ENCODE data around the gene POLG. TPM values are rescaled to one million over a fixed set of nuclear protein-coding genes. Genes with fewer than 3 reads are reported as not detected.
A peak's percentile ranks its signal among the peaks of the same experiment; 100 is the strongest.

Gene POLG
- total RNA-seq, 1 donor from 2014 or later, result 69.3 TPM

DNA sequence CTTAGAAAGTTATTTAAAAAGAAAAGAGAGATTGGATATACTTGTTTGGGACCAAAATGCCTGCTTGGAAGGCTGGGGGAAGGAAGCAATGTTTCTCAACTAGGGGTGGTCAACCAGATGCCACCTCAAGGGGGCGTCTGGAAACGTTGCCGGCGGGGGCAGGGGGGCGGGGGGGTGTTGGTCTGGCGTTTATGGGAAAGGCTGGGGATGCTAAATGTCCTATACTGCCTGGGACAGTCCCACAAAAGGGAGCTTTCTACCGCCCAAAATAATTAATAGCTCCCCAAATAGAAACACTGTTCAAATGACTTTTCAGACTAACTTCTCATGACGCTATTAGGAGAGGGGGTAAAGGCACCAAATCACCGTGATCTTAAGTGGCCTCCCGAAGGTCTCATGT is 2.2 kb downstream of the POLG start:
- Mint-ChIP-seq H3K27ac (no peak overlapping the region), H3K9me3 (ENCODE audit: low read depth) (no peaks in the 10 kb centered on the region), H3K36me3 (ENCODE audit: insufficient read depth) (peaks cover 14% of the 10 kb centered on the region), H3K4me3 (ENCODE audit: low read depth) (peak overlapping the region; percentile 45), H3K4me1 (ENCODE audit: low read depth) (peaks cover 16% of the 10 kb centered on the region), H3K27me3 (peaks cover 12% of the 10 kb centered on the region)
- no peak for DNase-seq (ENCODE audit: low spot score, unreplicated experiment)
- TF ChIP-seq, protein P1, sequence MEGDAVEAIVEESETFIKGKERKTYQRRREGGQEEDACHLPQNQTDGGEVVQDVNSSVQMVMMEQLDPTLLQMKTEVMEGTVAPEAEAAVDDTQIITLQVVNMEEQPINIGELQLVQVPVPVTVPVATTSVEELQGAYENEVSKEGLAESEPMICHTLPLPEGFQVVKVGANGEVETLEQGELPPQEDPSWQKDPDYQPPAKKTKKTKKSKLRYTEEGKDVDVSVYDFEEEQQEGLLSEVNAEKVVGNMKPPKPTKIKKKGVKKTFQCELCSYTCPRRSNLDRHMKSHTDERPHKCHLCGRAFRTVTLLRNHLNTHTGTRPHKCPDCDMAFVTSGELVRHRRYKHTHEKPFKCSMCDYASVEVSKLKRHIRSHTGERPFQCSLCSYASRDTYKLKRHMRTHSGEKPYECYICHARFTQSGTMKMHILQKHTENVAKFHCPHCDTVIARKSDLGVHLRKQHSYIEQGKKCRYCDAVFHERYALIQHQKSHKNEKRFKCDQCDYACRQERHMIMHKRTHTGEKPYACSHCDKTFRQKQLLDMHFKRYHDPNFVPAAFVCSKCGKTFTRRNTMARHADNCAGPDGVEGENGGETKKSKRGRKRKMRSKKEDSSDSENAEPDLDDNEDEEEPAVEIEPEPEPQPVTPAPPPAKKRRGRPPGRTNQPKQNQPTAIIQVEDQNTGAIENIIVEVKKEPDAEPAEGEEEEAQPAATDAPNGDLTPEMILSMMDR (IDR thresholded peaks at IDR 0.05; ENCODE audit: unreplicated experiment), result peak; percentile 52

DNA sequence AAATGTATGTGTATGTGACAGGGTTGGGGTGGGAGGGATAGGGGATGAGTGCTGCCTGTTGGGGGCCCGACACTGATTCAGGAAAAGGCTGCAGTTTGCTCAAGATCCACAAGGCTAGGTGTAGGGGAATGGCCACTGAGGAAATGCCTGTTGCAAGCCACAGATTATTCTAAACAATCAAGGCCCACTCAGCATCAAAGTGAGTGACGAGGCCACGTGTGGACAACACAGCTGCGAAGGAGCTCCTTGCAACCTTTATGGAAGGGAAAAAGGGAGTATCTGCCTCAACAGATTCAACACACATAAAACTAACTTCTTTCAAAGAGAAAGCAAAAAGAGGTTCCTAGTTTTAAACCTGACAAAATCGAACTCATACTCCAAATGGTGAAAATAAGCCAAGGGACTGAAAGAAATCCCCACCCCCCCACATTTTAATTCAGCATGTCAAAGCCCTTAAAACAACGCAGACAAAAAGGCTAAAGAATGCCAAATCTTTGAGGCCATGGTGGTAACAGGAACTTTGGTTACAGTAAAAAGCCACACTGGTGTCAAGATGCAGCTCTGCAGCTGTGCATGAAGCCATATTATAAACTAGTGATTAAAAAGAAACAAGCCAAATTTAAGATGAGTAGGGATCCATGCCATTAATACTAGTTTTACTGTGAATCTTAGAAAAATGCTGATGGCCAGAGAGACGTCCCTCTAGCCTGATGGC is 3.6 kb downstream of the POLG start:
- H3K27me3 Mint-ChIP-seq, result peaks cover 4% of the 10 kb centered on the region
- DNase-seq (ENCODE audit: low spot score, unreplicated experiment), result no peak
- no peaks in the 10 kb centered on the region for H3K9me3 Mint-ChIP-seq (ENCODE audit: low read depth)
- TF ChIP-seq, protein P1 (IDR thresholded peaks at IDR 0.05; ENCODE audit: unreplicated experiment), result no peak
- H3K4me3 Mint-ChIP-seq (ENCODE audit: low read depth), result no peak overlapping the region
- peaks cover 18% of the 10 kb centered on the region for H3K36me3 Mint-ChIP-seq (ENCODE audit: insufficient read depth)
- H3K4me1 Mint-ChIP-seq (ENCODE audit: low read depth), result peaks cover 16% of the 10 kb centered on the region
- no peak overlapping the region for H3K27ac Mint-ChIP-seq

DNA sequence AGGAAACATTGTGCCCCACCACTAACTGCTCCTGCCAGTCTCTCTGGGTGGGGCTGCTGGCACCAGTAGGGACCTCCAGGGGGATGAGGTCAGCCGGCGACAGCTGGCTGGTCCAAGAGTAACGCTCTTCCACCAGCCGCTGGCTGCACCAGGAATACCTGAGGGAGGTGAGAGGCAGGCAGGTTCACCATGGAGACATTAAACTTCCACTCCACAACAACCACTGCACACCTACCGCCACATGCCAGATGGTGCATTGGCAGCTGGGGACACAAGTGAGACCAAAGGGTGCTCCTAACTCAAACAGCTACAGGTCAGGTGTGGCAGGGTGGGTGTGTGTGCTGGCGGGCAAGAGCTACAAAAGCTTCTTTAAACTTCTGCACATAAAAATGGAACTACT is 4.5 kb downstream of the POLG start:
- DNase-seq (ENCODE audit: low spot score, unreplicated experiment), result no peak
- H3K4me1 Mint-ChIP-seq (ENCODE audit: low read depth), result peaks cover 14% of the 10 kb centered on the region
- H3K27ac Mint-ChIP-seq, result no peak overlapping the region
- no peaks in the 10 kb centered on the region for H3K9me3 Mint-ChIP-seq (ENCODE audit: low read depth)
- H3K4me3 Mint-ChIP-seq (ENCODE audit: low read depth), result no peak overlapping the region
- H3K36me3 Mint-ChIP-seq (ENCODE audit: insufficient read depth), result peaks cover 18% of the 10 kb centered on the region
- TF ChIP-seq, protein P1 (IDR thresholded peaks at IDR 0.05; ENCODE audit: unreplicated experiment), result no peak
- no peaks in the 10 kb centered on the region for H3K27me3 Mint-ChIP-seq

DNA sequence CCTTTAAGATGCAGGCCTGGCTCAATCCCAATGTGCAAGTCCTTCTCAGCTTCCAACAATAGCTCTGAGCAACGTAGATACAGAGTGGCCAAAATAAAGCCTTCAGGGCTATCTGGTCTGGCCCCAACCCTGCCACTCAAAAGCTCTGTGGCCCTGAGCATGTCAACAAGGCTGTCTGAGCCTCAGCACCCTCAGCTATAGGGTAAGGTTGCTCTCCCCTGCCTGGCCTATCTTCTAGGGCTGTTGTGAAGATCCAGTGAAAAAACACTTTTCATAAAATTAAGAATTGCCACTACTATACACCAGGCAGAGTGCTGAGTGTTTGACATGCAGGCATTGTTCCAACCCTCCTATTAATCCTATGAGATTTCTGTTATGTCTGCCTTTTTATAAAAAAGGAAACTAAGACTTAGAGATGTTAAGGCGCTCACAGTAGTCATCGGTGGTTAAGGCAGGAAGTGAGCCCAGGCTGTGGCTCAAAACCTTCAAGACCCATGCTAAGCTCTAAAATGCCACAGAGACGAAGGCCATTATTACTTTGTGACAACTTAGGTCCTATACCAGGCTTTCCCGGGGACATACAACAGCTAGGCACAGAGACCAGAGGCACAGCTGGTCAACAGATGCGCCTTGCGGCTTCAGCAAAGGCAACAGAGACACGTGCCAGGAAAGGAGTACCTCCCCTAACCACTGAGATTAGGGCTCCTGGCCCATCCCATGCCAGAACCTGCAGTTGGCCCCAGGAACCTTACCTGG is 5.1 kb downstream of the POLG start:
- no peak for DNase-seq (ENCODE audit: low spot score, unreplicated experiment)
- no peaks in the 10 kb centered on the region for H3K9me3 Mint-ChIP-seq (ENCODE audit: low read depth)
- TF ChIP-seq, protein P1 (IDR thresholded peaks at IDR 0.05; ENCODE audit: unreplicated experiment), result no peak
- no peak overlapping the region for H3K4me3 Mint-ChIP-seq (ENCODE audit: low read depth)
- H3K27me3 Mint-ChIP-seq, result no peaks in the 10 kb centered on the region
- H3K4me1 Mint-ChIP-seq (ENCODE audit: low read depth), result peaks cover 11% of the 10 kb centered on the region
- no peak overlapping the region for H3K27ac Mint-ChIP-seq
- H3K36me3 Mint-ChIP-seq (ENCODE audit: insufficient read depth), result peaks cover 17% of the 10 kb centered on the region

DNA sequence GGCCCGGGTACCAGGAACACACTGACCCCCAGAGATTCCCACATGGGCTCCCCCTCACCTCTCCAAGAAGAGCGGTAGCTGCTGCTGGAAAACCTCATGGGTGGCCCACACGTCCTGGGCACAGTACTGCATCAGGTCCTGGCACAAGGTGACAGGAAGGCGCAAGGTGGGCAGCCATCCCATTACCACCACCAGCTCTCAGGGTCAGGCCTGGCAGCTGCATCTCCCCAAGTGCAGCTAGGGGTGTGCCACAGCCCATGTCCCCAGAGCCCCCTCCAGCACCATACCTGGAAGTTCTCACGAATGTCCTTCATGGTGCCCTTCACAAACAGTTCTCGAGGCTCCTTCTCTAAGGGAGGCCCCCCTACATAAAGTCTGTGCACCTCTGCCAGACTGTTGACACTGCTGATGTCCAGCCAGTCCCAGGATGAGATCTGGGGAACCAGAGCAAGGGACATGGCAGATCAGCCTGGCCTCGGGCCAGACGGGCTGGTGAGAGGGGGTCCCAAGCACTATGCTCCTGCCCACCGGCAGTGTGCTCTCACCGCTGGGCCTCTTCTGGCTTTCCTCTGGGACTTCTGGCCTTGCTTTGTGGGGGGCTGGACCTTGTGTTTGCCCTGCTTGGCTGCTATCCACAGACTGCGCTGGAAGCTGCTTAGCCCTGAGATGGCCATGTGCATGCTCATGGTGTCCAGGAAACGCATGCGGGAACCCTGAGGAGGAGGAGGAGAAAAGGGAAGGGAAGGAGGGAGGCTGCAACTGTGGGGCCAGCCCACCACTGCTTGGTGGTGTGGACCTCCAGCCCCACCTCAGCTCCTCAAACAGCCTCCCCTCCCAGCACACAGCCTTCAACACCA is 6.0 kb downstream of the POLG start:
- TF ChIP-seq, protein P1 (IDR thresholded peaks at IDR 0.05; ENCODE audit: unreplicated experiment), result no peak
- H3K4me3 Mint-ChIP-seq (ENCODE audit: low read depth), result no peak overlapping the region
- no peaks in the 10 kb centered on the region for H3K9me3 Mint-ChIP-seq (ENCODE audit: low read depth)
- peaks cover 9% of the 10 kb centered on the region for H3K4me1 Mint-ChIP-seq (ENCODE audit: low read depth)
- H3K36me3 Mint-ChIP-seq (ENCODE audit: insufficient read depth), result peaks cover 17% of the 10 kb centered on the region
- no peak for DNase-seq (ENCODE audit: low spot score, unreplicated experiment)
- H3K27me3 Mint-ChIP-seq, result no peaks in the 10 kb centered on the region
- H3K27ac Mint-ChIP-seq, result no peak overlapping the region

All from progenitor cell of endocrine pancreas (in vitro differentiated cells).